Right ventricle myocardium superior (tissue), 1 donor: ENCODE data around the gene RNF208. TPM values are rescaled to one million over a fixed set of nuclear protein-coding genes. Genes with fewer than 3 reads are reported as not detected.

Experiments
- ATAC-seq: fragments of 200-7000 bp; cut with Tn5 transposase; one replicate; pipeline ENCODE4 v1.9.1; 2020; ENCODE audit warnings: mild to moderate bottlenecking; ENCODE audit not compliant: poor library complexity
- DNase-seq: peaks from one replicate; pipeline ENCODE4 v3.0.0-alpha.2; 2020
- intact Hi-C: fragments of 100-400 bp; cut with DNase I; formaldehyde crosslinking; loops from one replicate; pipeline ENCODE4 v1.11.2; 2022
- total RNA-seq: library from RNA; stranded (reverse); fragmentation: NEBNext Ultra II Directional; extraction: Animal tissue kit (Norgen Biotek cat#: 25700); gene quantifications from one replicate; pipeline ENCODE4 v1.2.1, GENCODE V29; 2021
- donor health status: DM: no; HTN: yes; CAD: no; lungs with severe emphysema.

The RNF208 gene
- total RNA-seq, 1 donor from 2014 or later, result 24.8 TPM

DNA sequence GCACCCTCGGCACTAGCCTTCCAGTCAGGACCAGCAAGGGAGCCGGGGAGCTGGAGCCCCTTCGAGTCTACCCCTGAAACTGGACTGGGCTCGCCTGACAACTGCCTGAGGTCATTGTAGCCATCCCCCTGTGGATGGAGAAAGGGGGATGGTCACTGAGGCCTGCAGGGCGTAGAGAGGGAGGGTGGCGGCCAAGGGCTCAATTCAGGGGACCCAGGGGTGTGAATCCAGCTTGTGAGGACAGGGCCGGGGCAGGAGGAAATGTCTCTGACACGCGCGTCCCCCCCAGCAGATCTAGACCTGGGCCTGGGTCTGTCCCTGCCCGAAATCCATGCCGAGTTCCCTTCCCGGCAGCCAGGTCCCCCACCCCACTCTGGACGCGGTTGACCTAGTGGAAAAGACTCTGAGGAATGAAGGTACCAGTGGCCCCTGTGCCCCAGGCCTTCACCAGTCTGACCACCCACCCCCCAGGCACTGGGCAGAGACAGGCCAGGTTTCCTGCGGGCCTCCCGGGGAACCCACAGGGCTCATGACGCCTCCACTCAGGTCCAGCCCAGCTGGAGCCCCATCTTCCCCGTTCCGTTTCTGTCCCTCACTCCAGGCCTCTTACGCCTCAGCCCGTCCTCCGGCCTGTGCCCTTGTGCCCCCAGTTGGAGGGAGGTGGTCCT lies 9.5 kb upstream of the RNF208 start:
- no peak for DNase-seq
- no peak for ATAC-seq
- intact Hi-C loops, result no loop called here

DNA sequence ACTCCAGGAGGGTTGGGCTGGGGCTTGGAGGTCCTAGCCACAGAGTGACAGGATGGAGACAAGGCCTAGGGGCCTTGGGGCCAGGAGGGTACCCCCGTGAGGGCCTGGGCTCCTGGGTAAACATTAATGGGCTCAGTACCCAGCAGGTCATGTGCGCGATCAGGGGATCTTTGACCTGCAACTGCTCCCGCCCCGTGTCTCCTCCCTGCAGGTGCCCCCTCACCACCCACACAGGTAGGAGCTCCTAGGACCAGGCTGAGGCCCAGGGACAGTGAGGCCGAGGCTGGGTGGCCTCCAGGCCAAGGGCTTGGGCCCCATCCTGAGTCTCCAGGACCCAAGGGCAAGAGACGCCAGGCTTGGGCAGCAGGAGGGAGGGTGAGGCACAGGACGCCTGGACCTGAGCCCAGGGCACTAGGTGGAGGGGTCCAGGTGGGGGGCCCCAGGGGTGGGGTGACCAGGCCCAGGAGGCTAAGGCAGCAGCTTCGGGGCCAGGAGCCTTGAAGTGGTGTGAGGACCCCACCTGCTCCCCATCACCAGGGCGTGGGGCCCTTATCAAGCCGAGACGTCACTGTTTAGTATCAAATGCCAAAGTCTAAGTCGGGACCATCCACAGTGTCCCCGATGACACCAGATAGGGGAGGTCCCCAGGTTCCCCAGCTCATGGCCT lies 8.8 kb upstream of the RNF208 start, which contains the start of gene SLC34A3:
SLC34A3 (plus strand) TSS at position 197 of the 667 bp plus-strand sequence. CDS start 802 bp downstream, outside the sequence.
- intact Hi-C loops, result no loop called here
- ATAC-seq, result no peak
- no peak for DNase-seq

DNA sequence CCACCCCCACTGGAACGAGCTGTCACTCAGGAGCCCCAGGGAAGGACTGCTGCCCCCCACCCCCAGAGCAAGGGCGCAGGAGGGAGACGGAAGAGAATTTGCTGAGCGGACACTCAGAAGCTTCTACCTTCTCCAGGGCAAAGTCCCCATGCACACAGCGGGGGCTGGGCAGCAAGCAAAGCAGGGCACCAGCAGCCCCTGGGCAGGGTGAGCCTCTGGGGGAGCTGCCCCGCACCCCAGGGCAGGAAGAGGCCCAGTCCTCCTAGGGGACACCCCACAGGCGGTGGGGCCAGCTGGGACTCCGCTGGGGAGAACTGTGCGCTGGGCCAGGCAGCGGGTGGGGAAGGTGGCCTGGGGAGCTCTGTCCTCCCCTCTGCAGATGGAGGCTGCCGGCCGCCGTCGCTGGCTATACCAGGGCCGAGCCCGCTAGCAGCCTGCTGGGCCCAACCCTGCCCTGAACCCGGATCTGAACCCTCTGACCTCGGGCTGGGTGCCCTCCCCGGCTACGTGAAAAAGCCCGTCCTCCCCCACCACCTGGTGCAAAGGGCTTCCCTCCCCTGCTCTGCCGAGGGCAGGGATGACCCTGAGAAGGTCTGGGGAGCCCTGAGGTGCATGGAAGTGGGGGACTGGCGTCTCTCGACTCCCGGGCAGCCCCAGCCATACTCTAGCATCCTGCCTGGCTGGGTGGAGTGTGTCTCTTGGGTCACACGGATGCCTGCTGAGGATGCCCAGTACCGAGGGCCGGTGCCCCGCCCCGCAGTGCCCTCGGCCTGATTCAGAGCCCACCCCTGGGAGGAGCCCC lies 8.1 kb upstream of the RNF208 start:
- intact Hi-C loops, result loop anchor here (5.0 kb wide), 1 partner anchor 38 kb away; no protein-coding TSS in a partner anchor
- no peak for ATAC-seq

DNA sequence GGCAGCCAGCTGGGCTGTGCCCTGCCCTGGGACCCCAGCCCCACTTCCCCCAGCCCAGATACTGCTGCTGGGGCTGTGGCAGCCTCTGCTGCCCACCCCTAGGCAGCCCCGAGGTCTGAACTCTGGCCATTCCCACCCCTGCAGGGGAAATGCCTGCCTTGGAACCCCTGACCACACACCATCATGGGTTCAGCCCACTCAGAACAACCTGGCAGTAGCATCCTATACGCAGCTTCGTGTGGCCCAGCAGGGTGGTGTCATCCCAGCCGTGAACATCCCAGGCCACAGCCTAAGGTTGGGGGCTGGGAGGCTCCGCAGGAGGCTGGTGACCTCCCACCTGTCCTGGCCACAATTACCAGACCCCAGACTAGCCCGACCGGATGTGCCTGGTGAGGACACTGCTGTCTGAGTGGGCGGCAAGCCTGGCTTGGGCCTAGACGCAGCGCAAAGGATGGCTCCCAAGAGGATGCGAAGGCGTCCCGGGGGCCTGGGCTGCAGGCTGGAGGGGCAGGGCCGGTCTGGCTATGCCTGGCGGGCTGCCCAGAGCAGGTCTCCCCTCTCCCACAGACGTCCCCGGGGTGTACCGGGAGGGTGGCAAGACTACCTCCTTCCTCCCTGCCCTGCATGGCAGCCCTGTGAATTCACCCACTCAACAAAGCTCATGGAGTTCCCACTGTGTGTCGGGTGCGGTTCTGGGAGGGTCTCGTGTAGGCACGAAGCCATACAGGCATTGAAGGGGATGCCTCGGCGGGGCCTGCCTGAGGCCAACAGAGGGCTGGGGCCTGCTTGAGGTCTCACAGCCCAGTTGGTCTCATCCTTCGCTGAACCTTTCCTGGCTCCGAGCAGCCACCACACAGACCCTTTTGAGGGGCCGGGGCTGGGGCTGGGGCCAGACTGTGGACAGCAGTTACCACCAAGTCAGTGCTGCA lies 7.2 kb upstream of the RNF208 start:
- DNase-seq (no peak), ATAC-seq (no peak)
- intact Hi-C loops, result loop anchor here (5.0 kb wide), 1 partner anchor 37 kb away; no protein-coding TSS in a partner anchor

More for the DNA sequence above, 8.1 kb upstream of the RNF208 start:
- DNase-seq, result no peak

DNA sequence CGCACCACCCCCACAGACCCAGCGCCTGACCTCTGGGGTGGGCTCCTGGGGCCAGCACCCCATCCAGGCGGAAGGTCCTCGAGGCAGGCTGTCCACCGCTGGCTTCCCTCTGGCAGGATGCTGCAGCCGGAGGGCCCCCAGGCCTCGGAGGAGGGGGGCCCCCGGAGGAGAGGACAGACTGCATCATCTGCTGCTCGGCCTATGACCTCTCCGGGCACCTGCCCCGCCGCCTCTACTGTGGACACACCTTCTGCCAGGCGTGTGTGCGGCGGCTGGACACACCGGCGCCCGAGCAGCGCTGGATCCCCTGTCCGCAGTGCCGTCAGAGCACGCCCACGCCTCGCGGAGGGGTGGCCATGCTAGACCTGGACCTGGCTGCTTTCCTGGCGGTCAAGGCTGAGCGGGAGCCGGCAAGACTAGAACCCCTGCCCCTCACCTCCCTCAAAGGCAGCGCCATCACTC lies 6.5 kb upstream of the RNF208 start:
- ATAC-seq, result no peak
- intact Hi-C loops, result loop anchor here (5.0 kb wide), 1 partner anchor 36 kb away; no protein-coding TSS in a partner anchor

DNA sequence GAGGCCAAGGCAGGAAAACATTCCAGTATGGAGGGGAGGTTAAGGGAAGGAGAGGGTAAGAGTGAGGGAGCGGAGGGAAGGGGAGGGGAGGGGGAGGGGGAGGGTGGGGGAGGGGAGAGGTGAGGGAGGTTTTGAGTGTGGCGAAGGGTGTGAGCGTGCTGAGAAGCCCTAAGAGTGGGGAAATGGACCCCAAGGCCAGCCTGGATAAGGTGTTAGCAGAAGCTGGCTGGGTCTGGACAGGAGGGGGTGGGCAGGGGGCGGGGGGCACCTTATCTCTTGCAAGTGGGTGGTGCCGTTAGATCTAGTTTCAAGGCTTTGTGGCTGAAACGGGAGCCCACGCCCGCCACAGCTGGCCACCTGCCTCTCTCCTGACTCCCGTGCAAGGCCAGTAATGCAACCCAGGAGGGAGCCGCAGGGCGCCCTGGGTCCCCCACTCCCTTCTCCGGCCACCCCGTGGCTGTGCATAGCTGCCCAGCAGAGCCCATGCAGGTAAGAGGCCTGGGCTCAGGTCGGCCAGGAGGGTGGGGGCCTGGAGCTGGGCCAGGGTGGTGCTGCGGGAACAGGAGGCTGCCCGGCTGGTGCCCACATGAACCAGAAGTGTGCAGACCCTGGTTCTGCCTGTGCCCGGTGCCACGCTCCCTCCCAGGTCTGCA lies 5.9 kb upstream of the RNF208 start:
- intact Hi-C loops, result loop anchor here (2.0 to 5.0 kb wide), 2 partner anchors 36 to 109 kb away; no protein-coding TSS in a partner anchor
- no peak for ATAC-seq

More for the DNA sequence above, 6.5 kb upstream of the RNF208 start:
- no peak for DNase-seq

DNA sequence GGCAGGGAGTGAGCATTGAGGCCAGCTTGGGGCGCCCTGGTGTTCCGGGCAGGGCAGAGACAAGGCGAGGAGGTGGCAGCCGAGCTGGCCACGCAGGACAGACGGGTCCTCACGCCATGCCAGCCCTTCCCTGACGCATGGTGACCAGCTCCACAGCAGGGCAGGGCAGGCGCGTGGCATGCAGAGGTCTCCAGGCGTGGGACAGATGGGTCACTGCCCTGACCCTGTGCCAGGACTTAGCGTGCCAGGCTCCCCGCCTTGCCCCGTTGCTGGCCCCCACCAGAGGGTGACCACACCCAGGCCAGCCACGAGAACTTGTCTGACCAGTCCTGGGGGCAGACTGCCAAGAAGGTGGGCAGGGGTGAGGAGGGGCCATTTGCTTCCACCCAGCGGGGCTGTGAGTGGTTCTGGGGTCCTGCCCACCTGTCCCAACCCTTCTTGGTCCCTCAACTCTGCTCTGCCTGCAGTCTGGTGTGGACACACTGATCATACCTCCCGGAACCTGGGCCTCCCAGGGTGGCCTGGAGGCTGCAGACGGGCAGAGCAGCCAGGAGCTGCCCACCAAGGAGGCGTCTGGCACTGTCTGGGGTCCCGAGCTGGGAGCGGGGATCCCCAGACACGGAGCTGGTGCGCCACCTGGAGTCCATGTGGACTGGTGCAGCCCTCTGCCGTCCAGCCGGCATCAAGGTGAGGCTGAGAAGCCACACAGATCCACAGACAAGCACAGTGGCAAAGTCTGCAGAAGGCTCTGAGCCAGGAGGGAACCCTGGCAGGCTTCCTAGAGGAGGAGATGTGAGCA lies 5.2 kb upstream of the RNF208 start, which contains the start of gene RNF224:
RNF224 (plus strand) TSS at position 449 of the 799 bp plus-strand sequence. CDS start 834 bp downstream, outside the sequence.
- DNase-seq, result peak; percentile 85
- intact Hi-C loops, result loop anchor here (2.0 to 5.0 kb wide), 2 partner anchors 35 to 108 kb away; no protein-coding TSS in a partner anchor
- ATAC-seq, result peak; percentile 34

More for the DNA sequence above, 5.9 kb upstream of the RNF208 start:
- no peak for DNase-seq

DNA sequence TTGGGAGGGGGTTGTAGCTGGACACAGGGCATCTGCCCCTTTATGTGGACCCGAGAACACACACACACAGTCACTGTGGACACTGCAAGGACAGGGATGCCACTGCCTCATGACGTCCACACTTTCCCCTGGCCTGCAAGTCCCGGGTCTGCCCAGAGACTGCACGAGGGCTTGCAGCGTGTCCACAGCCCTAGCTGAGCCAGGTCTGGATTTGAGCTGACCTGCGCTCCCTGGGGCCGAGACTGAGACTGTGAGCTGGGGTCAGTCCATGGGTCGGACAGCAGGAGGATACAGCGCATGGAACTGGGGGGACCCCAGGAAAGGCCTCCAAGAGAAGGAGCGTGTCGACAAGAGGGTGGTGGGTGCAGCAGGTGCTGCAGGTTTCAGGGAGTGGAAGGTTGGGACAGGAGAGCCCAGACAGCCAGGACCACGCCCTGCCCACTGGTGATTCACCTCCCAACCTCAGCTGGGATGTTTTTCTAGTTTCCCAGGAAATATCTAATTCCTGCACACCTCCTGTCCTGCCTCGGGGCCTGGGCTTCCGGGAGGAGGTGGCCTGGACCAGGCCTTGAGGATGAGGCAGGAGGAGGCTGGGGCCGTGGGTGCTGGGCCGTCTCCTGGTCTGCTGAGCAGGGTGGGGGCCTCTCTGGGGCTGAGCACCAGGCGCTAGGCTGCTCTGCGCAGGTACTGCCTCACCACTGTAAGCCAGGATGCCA lies 4.5 kb upstream of the RNF208 start:
- no peak for ATAC-seq
- intact Hi-C loops, result loop anchor here (2.0 to 5.0 kb wide), 2 partner anchors 34 to 108 kb away; no protein-coding TSS in a partner anchor
- DNase-seq, result no peak

DNA sequence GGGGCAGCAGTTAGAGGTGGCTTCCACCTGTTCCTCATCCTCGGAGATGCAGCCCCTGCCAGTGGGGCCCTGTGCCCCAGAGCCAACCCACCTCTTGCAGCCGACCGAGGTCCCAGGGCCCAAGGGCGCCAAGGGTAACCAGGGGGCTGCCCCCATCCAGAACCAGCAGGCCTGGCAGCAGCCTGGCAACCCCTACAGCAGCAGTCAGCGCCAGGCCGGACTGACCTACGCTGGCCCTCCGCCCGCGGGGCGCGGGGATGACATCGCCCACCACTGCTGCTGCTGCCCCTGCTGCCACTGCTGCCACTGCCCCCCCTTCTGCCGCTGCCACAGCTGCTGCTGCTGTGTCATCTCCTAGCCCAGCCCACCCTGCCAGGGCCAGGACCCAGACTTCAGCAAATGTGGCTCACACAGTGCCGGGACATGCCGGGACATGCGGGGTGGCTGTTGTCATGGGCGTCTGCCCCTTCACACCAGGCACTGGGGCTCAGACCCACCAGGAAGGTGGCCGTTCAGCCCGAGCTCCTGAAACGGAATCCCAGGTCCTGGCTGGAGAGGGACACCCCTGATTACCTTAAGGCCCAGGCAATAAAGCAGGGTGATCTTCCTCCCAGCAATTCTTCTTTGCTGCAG lies 3.8 kb upstream of the RNF208 start:
- DNase-seq (no peak), ATAC-seq (no peak)
- intact Hi-C loops, result loop anchor here (2.0 to 5.0 kb wide), 2 partner anchors 34 to 107 kb away; no protein-coding TSS in a partner anchor

DNA sequence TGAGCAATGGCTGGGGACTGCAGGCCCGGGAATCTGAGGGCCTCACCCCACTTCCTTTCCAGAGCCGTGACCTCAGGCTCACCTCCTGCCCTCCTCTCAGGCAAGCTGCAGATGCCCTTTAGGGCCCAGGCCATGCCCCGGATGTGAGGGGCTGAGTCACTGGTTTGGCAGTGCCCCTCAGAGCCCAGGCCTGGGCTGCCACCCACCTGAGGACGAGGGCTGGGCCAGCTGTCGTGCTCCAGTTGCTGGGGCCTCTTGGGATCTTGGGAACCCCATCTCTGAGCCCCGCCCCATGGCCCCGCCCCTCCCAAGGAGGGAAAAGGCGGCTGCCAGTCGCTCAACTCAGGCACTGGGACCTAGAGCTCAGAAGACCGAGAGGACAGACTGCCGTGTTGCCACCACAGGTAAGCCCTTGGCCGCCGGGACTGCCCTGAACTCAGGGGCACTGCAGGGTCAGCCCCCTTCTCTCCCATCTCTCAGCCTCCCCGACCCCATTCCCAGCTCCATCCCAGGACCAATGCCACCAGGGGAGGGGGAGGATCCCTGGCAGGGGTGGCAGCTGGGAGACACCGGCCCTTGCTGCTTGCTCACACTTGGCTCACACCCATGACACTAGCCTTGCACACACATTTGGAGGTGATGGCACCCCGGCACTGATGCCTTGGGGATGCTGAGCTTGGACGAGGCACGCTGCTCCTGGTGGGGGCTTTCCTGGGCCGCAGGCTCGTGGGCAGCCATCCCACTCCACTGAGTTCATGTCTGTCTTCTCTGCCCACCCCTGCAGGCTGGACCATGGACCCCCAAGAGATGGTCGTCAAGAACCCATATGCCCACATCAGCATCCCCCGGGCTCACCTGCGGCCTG lies 3.0 kb upstream of the RNF208 start, which contains the start of gene CYSRT1:
CYSRT1 (plus strand) TSS at position 345 of the 865 bp plus-strand sequence; CDS start at position 793, 448 bp downstream.
- intact Hi-C loops, result loop anchor here (5.0 kb wide), 1 partner anchor 33 kb away; no protein-coding TSS in a partner anchor
- DNase-seq (no peak), ATAC-seq (no peak)

DNA sequence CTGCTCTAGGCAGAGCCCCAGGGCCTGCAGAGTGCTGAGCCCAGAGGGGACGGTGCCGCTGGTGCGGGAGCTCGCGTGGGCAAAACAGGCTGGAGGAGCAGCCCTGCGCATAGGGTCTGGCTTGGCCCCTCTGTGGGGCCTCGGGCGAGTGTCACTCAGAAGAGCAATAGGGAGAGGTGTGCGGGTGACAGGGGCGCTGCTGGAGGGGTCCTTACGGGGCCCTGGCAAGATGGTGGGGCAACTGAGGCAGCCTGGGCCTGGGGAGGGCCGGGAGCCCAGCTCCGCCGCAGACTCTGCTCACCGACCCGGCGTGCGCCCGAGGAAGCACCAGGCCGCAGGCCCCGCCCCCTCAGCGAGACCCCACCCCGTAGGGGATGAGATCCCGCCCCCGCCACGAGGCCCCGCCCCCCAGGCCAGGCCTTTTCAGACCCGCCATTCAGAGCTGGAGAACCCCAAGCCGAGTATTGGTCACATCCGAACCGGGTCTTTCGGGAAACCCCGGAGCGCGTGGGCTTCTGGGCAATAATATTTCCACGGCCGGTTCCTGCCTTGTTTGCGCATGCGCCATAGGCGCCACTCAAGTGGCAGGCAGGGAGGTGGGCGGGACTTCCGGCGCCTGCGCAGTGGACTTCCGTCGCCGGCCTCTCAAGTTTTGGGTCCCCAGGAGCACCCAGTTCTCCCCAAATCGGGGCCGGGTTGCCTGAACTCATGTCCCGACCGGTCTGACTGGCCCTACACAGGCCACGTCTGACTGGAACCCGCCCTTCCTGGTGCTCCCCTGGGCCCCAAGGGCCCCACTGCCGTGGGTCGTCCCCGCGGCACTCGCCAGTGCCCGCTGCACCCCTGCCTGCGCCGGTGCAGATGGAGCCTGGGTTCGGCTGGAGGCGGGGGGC lies 1.3 kb upstream of the RNF208 start:
- peak; percentile 93 for ATAC-seq
- DNase-seq, result peak; percentile 98
- intact Hi-C loops, result no loop called here

DNA sequence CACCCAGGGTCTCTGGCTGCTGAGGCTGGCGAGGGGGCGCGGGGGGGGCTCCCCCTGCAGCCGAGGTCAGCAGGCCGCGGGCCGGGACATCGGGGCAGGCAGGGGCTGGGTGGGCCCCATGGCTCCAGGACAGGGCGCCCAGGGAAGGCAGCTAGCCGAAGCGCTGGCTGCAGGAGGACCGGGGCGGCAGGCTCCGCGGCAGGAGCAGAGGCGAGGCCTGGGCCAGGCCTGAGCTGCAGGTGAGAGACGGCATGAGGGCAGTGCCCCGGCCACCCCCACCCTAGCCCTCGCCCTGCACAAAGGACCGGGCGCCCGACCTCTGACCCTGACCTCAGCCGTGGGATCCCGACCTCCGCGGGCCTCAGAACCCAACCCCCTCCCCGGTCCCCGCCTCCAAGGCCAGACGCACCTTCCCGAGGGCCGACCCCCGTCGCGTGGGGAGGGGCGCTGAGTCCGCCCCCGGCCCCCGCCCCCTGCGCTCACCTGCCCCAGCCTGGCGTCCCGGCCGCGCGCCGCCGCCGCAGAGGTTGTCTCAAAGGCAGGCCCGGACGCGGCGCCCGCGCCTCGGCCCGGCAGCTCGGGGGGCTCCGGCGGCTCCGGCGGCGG lies 431 bp downstream of the RNF208 start:
- intact Hi-C loops, result no loop called here
- DNase-seq, result no peak
- ATAC-seq, result no peak

DNA sequence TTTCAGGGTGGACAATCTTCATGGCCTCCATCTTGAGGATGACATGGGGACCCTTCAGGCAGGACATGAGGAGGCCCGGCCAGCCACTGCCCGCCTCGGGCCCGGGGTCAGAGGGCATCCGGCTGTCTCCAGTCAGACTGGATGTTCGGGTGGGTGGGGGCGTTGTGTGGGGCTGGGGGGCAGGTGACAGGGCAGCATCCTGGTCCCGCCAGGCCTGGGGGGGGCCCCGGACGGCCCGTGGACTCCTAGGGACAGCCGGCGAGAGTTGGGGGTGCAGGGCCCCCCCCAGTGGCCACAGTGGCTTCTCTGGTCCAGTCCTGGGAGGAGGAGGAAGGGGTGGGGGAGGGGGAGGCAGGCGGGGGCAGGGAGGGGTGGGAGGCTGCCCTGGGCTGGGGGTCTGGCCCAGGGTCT lies 940 bp downstream of the RNF208 start:
- ATAC-seq (no peak), DNase-seq (no peak)
- intact Hi-C loops, result no loop called here
